HG03139 (cell line): ENCODE data around the gene PPARGC1A.

Experiments used
- ATAC-seq: cut with Tn5 transposase; IDR thresholded peaks from one replicate; pipeline ENCODE4 v1.9.1; 2021; ENCODE audit not compliant: unreplicated experiment

PPARGC1A gene

DNA sequence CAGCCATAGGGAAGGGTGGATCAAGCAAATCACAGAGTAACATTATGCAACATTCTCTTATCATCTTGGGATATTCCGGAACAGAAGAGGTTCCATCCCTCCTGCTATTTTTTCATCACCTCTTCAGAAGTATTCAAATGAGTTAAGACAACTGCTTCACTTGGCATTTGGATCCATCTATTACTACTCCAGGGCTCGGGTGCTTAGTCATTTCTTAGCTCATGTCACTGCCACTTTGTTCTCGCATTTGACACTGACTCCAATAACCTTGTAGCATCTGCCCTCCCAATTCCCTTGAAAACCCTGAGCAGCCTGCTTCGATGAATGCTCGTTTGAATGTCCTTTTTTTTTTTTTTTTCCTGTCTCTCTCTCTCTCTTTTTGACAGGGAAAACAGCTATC lies 114.9 kb downstream of the PPARGC1A start:
- no peak for ATAC-seq

DNA sequence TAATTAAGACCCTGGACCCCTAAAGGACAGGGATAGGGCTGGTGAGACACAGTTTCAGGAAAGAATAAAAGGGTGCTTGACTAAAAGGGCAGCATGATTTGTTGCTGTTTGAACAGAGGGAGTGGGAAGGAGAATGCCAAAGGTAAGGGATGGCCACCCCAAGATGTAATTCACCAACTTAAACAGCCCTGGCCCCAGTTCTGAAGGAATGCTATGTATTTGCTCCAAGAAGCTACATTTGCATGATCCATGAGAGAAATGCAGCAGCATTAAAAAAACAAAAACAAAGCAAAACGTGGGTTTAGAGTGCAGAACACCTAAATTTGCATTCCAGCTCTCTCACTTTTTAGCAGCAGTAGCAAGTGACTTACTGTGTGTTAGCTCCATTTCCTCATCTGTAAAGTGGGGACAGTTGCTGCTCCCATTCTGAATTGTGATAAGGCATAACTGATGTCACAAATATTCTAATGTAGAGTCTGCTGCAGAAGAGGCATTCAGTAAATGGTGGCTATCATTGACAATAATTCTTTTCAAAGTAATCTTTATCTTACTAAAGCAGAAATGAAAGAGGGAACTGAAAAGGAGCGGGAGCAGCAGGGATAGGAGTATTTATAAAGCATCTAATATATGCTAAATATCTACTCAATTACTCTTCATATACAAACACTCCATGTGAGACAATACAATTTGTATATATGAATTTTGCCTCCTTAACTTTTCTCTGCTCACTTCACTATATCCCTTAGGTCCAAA lies 115.8 kb downstream of the PPARGC1A start:
- no peak for ATAC-seq

DNA sequence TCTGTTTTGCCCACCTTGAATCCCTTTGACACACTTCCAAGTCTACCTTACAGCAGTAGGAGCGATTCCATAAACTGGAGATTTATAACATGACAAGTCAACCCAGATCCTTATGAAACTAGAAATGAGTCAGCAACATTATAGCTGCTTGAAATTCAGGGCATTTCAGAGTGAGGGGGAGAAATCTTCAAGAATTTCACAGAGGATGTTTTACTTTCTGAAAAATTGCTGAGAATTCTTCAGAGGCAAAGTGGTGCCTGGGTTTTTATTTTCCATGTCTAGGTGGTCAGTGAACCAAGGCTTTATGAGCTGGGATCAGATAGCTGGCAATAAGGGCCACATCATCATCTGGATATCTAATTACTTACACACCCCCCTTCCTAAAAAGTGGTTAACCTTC lies 119.8 kb downstream of the PPARGC1A start:
- ATAC-seq, result no peak

DNA sequence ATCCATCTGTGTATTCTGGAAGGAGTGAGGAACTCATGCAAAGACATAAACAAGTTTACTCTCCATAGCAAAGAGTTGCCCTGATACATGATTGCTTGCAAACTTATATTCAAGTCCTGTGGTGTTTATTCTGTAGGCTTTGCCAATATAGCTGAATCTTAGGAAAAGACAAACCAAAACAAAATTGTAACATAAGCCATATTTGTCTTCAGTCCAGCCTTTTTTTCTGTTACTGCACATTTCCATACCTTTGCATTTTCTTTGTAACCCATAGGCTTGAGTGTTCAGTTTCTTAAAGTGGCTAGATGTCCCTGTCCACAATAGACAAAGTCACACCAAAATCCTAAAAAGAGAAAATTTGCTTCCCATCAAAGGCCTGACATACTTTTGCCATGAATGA lies 120.4 kb downstream of the PPARGC1A start:
- no peak for ATAC-seq

DNA sequence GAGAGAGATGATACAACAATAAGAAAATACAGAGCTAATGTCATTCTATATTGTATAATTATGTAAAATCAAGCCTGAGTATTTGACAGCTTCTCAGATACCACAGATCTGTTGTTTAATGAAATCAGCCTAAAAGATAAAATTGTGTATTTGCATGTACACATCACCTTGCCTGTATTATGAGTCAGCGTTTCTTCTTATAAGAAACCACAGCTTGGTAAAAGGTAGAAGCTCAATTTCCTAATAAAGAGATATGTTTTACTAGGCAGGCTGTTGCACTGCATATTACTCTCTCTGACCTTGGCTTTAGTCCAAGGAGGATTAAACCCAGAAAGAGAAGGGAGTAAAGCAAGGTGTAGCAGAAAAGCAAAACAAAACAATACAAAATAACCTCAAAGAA lies 121.3 kb downstream of the PPARGC1A start:
- ATAC-seq, result no peak

DNA sequence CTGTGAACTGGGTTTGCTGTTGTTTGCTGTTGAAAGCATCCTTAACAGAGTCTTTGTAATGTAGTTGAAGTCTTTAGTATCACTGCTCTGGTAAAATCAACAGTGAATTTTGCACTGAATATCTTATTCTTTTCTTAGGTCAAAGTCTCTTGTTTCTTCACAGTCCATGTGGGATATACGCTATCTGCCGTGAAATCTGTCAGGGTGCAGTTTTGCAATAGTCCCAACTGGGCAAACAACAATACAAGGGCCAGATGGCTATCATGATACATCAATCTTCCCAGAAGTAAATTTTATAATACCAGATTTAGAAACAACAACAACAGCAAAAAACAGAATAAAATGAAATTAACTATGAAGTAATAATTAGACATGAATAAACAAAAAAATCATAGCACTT lies 123.5 kb downstream of the PPARGC1A start:
- no peak for ATAC-seq

DNA sequence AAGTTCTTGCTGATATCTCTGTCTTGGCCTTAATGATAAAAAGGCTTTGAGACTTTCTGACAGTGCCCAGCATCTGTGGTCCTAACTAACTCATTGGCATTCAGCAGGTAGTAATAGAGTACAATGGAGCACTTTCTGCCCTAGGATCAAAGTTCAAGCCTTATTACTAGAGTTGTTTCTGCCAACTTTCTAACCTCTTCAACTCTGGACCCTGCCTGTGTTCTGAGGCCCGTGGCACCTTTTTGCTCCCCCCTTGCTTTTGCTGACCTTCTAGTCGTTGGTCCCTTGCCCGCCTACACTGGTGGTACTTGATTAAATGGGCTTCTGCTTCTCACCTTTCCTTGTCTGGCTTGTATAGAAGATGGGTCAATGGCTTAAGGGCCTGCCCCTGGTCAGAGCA lies 126.3 kb downstream of the PPARGC1A start:
- no peak for ATAC-seq

DNA sequence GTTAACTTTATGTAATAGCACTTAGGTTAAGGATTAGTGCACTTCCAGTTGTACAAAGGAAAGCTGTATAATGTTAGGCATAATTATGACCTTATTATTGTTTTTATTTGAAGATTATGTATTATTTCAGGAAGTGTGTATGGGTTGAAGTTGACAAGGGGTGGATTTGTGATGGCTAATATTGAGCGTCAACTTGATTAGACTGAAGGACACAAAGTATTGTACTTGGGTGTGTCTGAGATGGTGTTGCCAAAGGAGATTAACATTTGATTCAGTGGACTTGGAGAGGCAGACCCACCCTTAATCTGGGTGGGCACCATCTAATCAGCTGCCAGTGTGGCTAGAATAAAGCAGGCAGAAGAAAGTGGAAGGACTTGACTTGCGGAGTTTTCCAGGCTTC lies 127.3 kb downstream of the PPARGC1A start:
- ATAC-seq, result no peak

DNA sequence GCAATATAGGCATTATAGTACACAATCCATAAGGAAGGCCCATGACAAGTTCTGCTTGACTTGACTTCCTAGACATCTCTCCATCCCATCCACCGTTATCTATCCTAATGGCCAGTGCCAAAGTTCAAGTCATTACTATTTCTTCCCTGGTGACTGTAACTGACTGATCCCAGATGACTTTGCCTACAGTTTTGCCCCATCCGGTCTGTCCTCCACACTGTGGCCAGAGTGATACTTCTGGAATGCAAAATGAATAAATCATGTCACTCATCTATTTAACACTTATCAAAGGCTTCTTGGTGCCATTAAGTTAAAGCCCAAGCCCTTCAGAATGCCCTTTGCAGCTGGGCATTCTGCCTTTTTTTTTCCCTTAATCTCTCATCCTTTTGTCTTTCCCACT lies 130.8 kb downstream of the PPARGC1A start:
- ATAC-seq, result no peak

DNA sequence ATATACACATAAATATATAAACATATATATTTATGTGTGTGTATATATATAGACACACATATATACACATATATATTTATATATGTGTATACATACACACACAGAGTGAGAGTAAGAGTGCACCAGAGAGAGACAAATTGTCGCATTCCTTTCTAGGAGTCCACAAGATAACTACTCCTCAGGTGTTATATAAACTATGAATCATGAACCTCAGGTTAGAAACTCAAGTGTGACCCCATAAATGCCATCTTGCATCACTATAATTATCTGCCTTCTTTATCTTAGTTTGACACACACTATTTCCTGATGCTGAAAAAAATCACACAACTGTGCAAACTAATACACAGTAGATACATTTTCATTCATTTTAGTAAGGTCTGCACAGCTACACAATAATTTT lies 135.2 kb downstream of the PPARGC1A start:
- no peak for ATAC-seq

DNA sequence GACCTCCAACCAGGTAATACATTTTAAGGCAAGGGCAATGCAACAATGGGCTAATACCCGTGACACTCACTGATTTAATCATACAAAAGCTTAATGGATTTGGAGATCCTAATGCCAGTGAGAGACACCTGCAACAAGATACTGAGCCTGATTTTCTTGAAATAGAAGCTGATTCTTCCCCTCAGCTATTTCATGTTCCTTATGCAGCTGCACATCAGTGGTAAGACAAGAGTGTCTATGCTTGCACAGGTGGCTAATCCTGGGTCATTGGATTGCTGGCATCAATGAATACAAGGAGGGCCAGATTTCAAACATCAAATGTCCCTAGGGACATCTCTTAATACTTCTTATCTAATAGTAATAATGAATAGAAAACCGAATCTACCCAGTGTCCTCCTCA lies 139.7 kb downstream of the PPARGC1A start:
- no peak for ATAC-seq

DNA sequence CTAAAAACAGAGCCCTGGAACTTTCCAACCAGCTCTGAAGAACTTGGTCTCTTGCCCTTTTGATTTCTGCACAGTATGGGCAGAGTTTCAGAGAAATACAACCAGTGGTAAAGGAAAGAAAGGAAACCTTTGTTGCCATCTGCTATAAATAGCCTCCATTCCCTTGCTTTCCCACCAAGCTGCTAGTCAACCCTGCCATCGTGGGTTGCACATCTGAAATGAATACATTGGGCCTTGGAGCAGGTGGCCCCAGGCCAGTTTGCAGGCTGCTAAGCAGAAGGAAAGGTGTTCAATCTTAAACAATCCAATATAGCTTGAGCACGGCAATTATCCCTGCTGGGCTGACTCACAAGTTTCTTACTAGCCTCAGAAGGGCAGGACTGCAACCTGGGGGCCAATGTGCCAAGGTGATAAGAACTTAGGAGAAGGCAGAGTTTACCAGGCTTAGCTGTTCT lies 142.5 kb downstream of the PPARGC1A start:
- ATAC-seq, result no peak

DNA sequence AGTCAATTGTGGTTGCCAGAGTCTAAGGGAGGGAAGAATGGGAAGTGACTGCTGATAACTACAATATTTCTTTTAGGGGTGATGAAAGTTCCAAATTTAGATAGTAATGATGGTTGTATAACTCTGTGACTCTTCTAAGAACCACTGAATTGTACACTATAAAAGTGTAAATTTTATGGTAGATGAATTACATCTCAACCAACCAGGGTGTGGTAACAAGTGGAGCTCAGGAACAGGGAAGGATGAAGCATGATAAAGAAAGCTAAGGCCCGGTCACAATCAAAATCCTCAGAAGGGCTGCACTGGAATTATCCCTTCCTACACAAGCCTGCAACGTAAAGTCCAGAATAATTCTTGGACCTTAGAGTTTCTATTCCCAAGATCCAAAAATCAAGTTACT lies 143.2 kb downstream of the PPARGC1A start:
- ATAC-seq, result no peak

DNA sequence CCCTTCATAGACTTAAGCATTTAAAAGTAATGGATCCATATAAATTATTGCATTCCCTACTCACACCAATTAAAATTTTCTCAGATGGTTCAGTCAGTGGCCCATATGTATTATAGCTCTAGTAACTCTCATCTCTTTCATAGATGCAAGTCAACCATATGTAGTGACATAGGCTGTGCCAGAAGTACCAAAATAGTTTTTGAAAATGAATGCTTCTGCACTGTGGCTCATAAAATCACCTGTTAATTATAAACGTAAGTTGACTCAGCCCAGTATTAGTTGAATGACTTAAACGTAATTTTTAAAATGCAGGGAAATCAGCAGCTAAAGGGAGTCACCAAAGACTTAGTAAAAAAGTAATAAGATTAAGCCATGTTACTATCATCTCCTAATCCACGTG lies 143.8 kb downstream of the PPARGC1A start:
- ATAC-seq, result no peak

DNA sequence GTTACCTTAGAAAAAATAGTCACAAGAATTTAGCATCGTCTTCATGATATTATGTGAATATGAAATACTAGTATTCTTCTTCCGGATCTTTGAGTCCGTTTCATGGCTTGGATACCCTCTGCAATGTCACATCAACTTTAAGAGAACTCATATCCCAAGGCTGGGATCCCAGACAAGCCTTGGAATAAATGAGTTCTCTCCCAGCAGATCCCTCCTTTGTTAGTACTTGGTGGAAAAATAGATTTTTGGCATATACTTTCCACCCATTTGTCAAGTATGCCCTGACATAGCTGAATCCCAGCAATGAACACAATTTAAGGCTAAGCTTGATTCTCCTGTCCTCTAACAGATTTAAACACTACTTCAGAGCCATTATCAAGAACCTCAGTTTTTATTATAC lies 144.5 kb downstream of the PPARGC1A start:
- no peak for ATAC-seq
